H1 (cell line): Measurements from ENCODE around the gene GPR42.

Source experiments
- CBX5 ChIP-seq: fragments of 300-800, 300-1000 bp; sonication (generic); IDR thresholded peaks from 2 replicates; pipeline ENCODE4 v1.7.1; 2016; ENCODE audit warnings: antibody characterized with exemption, low read length, low read depth
- CHD2 ChIP-seq: IDR thresholded peaks from 2 replicates; pipeline ENCODE4 v1.6.1; 2012; ENCODE audit warnings: low read length, improper control_type of control experiment
- CREB1 ChIP-seq: IDR thresholded peaks from 2 replicates; pipeline ENCODE4 v1.6.1; 2012; ENCODE audit warnings: inconsistent platforms
- JUND ChIP-seq: IDR thresholded peaks from 2 replicates; pipeline ENCODE4 v1.6.1; 2011; ENCODE audit warnings: mild to moderate bottlenecking, improper control_type of control experiment, low read length
- POLR2A ChIP-seq, 2 experiments: IDR thresholded peaks; 1 replicate in 1 of 2; 2 replicates in 1 of 2; pipeline ENCODE4 v1.6.1; 2011; ENCODE audit warnings: low read depth in 2 of 2, low read length in 2 of 2, mild to moderate bottlenecking in 2 of 2; ENCODE audit errors: control extremely low read depth in 1 of 2
- RFX5 ChIP-seq: IDR thresholded peaks from 2 replicates; pipeline ENCODE4 v1.6.1; 2011; ENCODE audit warnings: low read depth, low read length, improper control_type of control experiment, borderline replicate concordance
- SP1 ChIP-seq: IDR thresholded peaks from 2 replicates; pipeline ENCODE4 v1.6.1; 2011; ENCODE audit warnings: low read depth, low read length
- TAF1 ChIP-seq: IDR thresholded peaks from 2 replicates; pipeline ENCODE4 v1.6.1; 2011; ENCODE audit warnings: mild to moderate bottlenecking, low read depth, low read length
- TF ChIP-seq, protein P1 (sequence below), 3 experiments: IDR thresholded peaks; 1 replicate in 2 of 3; 2 replicates in 1 of 3; pipeline versions ENCODE4 v1.5.1 to v1.6.1; 2011; ENCODE audit warnings: low read length in 3 of 3, mild to moderate bottlenecking in 3 of 3, inconsistent platforms in 2 of 3, low read depth in 1 of 3, moderate library complexity in 1 of 3; ENCODE audit not compliant: insufficient read depth in 1 of 3; ENCODE audit errors: control extremely low read depth in 1 of 3

- TF ChIP-seq, protein P1, sequence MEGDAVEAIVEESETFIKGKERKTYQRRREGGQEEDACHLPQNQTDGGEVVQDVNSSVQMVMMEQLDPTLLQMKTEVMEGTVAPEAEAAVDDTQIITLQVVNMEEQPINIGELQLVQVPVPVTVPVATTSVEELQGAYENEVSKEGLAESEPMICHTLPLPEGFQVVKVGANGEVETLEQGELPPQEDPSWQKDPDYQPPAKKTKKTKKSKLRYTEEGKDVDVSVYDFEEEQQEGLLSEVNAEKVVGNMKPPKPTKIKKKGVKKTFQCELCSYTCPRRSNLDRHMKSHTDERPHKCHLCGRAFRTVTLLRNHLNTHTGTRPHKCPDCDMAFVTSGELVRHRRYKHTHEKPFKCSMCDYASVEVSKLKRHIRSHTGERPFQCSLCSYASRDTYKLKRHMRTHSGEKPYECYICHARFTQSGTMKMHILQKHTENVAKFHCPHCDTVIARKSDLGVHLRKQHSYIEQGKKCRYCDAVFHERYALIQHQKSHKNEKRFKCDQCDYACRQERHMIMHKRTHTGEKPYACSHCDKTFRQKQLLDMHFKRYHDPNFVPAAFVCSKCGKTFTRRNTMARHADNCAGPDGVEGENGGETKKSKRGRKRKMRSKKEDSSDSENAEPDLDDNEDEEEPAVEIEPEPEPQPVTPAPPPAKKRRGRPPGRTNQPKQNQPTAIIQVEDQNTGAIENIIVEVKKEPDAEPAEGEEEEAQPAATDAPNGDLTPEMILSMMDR (IDR thresholded peaks at IDR 0.05; ENCODE audit: control extremely low read depth in 1 of 3, insufficient read depth in 1 of 3, low read depth in 1 of 3, low read length in 3 of 3), result no peak
- TF ChIP-seq TAF1, result no peak
- no peak for TF ChIP-seq POLR2A (IDR thresholded peaks at IDR 0.05; ENCODE audit: control extremely low read depth in 1 of 2, low read depth in 2 of 2, low read length in 2 of 2)
- no peak for TF ChIP-seq JUND
- no peak for TF ChIP-seq RFX5
- TF ChIP-seq CHD2, result no peak
- TF ChIP-seq CREB1, result no peak
- no peak for TF ChIP-seq SP1
- TF ChIP-seq CBX5, result no peak
Observed at GRCh38 chr19:35381926-35382325, 11.1 kb downstream of the GPR42 start.
